Endothelial cell of umbilical vein (primary cell): ENCODE measurements around the gene HEXIM2.

Experiments
- CTCF ChIP-seq, 2 donors: IDR thresholded peaks; 1 replicate in 1 of 2; 2 replicates in 1 of 2; pipeline ENCODE4 v1.5.1; 2011; ENCODE audit warnings: low read length in 2 of 2, mild to moderate bottlenecking in 2 of 2, moderate library complexity in 2 of 2, control low read depth in 1 of 2, inconsistent platforms in 1 of 2, low read depth in 1 of 2; ENCODE audit not compliant: insufficient read depth in 1 of 2; ENCODE audit errors: extremely low read depth in 1 of 2
- JUN ChIP-seq: IDR thresholded peaks from 2 replicates; pipeline ENCODE4 v1.6.1; 2011; ENCODE audit warnings: borderline replicate concordance, low read depth; ENCODE audit not compliant: insufficient read length, insufficient read depth
- MYC ChIP-seq: IDR thresholded peaks from one replicate; pipeline ENCODE4 v1.6.1; 2011; ENCODE audit warnings: mild to moderate bottlenecking, low read depth, low read length
- POLR2A ChIP-seq: IDR thresholded peaks from 2 replicates; pipeline ENCODE4 v1.6.1; 2012; ENCODE audit warnings: low read depth, mild to moderate bottlenecking, control low read depth, low read length
- POLR2AphosphoS5 ChIP-seq: IDR thresholded peaks from 2 replicates; pipeline ENCODE4 v1.6.1; 2012; ENCODE audit warnings: low read depth, mild to moderate bottlenecking, control low read depth, low read length, moderate library complexity; ENCODE audit not compliant: insufficient read depth

GRCh38 chr17:45129940-45130680 is 31.6 kb upstream of the HEXIM2 start:
- TF ChIP-seq CTCF (IDR thresholded peaks at IDR 0.05; ENCODE audit: extremely low read depth in 1 of 2, insufficient read depth in 1 of 2, low read depth in 1 of 2, low read length in 2 of 2): no peak
- no peak for TF ChIP-seq POLR2A
- no peak for TF ChIP-seq POLR2AphosphoS5
- TF ChIP-seq MYC: no peak
- no peak for TF ChIP-seq JUN
